GM18499 (cell line): ENCODE results near the gene ZSCAN12.
"Not testable (repeated sequence)": the region's sequence is repeated elsewhere in the genome, so short reads cannot be mapped to it uniquely, and the experiment has no call there.

Experiments
- ATAC-seq: cut with Tn5 transposase; IDR thresholded peaks from one replicate; pipeline ENCODE4 v1.9.1; 2021; ENCODE audit warnings: moderate number of reproducible peaks; ENCODE audit not compliant: insufficient read depth, unreplicated experiment

Gene ZSCAN12

GRCh38 chr6:28400122-28400451 is 540 bp upstream of the ZSCAN12 start:
- ATAC-seq = no peak

DNA sequence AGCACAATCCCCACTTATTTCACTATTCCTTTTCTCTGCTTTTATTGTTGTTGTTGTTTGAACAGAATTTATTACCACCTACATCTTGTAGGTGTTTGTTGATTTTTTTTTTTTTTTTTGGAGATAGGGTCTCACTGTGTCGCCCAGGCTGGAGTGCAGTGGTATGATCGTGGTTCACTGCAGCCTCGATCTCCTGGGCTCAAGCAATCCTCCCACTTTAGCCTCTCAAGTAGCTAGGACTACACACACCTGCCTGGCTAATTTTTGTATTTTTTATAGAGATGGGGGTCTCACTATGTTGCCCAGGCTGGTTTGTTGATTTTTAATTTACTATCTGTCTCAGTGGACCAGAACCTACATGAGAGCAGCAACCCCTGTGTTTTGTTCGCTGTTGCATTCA is 3.6 kb downstream of the ZSCAN12 start:
- no peak for ATAC-seq

- ATAC-seq = no peak
Observed at GRCh38 chr6:28393912-28394662, 5.5 kb downstream of the ZSCAN12 start.

DNA sequence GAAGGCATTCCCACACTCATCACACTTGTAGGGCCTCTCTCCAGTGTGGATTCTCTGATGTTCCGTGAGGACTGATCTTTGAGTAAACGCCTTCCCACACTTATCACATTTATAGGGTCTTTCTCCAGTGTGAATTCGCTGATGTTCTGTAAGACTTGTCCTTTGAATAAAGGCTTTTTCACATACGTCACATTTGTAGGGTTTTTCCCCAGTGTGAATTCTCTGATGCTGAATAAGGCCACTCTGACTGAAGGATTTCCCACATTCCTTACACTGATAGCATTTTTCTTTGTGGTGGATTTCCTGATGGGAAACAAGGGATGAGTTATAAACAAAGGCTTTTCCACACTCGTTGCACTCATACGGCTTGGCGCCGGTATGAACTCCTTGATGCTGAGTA is 8.9 kb downstream of the ZSCAN12 start:
- ATAC-seq = no peak

GRCh38 chr6:28384143-28384533 is 15.4 kb downstream of the ZSCAN12 start:
- no peak for ATAC-seq

- peak; percentile 85 for ATAC-seq
Observed at GRCh38 chr6:28383235-28384142, 16.1 kb downstream of the ZSCAN12 start.

GRCh38 chr6:28380381-28380780 is 19.2 kb downstream of the ZSCAN12 start:
- no peak for ATAC-seq

DNA sequence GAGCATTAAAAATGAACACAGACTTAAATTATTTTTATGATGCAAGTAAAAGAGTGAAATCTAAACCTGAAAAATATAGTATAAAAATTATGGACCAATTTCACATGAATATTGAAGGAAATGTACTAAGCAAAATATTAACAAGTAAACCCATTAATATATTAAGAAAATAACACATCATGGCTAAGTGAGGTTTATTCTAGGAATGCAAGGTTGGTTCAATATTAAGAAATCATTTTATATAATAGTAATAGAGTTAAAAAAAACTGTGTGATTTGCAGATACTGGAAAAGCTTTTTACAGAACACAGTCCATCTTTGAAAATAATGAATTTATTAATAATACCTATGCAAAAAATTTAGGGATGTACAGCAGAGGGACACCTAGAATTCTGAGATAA is 20.9 kb downstream of the ZSCAN12 start:
- ATAC-seq = no peak

GRCh38 chr6:28377879-28378278 is 21.7 kb downstream of the ZSCAN12 start:
- no peak for ATAC-seq

- no peak for ATAC-seq
Observed at GRCh38 chr6:28373925-28374324, 25.6 kb downstream of the ZSCAN12 start.

GRCh38 chr6:28371706-28372451 is 27.7 kb downstream of the ZSCAN12 start:
- no peak for ATAC-seq

DNA sequence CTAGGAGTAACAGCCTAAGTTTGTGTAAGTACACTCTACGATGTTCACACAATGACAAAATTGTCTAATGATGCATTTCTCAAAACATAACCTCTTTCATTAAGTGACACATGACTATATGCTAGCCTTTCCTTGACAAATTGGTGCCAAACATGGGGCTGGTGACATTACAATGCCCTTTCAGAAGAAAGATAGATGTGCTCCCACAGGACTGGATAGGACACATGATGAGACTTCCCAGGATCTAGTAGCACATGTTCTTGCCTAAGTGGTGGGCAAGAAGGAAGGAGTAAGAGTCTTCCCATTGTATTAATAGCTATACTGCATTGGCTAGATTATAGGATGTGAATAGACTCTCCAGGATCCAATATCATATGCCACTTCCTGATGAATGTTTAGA is 28.3 kb downstream of the ZSCAN12 start:
- ATAC-seq = no peak

- ATAC-seq = no peak
Observed at GRCh38 chr6:28370440-28370839, 29.1 kb downstream of the ZSCAN12 start.

DNA sequence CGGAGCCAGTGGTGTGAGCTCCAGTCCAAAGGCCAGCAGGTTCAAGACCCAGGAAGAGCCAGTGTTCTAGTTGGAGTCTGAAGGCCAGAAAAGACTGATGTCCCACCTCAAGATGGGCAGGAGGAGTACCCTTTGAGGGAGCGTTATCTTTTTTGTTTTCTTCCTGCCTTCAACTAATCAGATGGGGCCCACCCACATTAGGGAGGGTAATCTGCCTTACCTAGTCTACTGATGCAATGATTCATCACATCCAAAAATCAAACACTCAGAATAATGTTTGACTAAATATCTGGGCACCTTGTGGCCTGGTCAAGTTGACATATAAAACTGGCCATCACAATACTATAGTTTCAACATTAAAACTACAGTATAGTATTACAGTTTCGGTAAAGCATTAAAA is 30.1 kb downstream of the ZSCAN12 start:
- ATAC-seq = no peak

DNA sequence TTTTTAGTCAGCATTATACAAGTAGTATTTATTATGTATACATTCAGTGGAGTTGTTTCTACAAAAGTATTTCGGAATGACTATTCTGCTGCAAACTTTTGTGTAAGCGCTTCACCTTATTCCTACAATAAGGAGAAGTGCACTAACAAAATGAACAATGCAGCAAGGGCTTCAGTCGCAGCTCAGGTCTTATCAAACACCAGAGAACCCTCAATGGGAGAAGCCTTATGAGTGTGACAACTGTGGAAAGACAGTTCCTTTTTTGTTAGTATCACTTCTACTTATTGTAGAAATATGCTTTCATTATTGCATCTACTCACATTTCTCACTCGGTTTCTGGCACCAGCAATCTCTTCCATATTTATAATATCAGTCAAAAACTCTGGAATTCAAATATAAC is 31.0 kb downstream of the ZSCAN12 start:
- peak; percentile 62 for ATAC-seq

GRCh38 chr6:28365590-28365989 is 34.0 kb downstream of the ZSCAN12 start:
- ATAC-seq = not testable (repeated sequence)

- ATAC-seq = no peak
Observed at GRCh38 chr6:28360961-28361360, 38.6 kb downstream of the ZSCAN12 start.

DNA sequence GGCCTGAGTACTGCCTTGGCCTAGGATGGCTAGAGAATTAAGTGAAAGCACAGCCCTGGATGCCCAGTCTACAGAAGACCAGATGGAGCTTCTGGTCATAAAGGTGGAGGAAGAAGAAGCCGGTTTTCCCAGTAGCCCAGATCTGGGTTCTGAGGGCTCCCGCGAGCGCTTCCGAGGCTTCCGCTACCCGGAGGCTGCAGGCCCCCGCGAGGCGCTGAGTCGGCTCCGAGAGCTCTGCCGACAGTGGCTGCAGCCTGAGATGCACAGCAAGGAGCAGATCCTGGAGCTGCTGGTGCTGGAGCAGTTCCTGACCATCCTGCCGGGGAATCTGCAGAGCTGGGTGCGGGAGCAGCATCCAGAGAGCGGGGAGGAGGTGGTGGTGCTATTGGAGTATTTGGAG is 40.0 kb downstream of the ZSCAN12 start:
- not testable (repeated sequence) for ATAC-seq

- ATAC-seq = no peak
Observed at GRCh38 chr6:28357036-28357435, 42.5 kb downstream of the ZSCAN12 start.

DNA sequence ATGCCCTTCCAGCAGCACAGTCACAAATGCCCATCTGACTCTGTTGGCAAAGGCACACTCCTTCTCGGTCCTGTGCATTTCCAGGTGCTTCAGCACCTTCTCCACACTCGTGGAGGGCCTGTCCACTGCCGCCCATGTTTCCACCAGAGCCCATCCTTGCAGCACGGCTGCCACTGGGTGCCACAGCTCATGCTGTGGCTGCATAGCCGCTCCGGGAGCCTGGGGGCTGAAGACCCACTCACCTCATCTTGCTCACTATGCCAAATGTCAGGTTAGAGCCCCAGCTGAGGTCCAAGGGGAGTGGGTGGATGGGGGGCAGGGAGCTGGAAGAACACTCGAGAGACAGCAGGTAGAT is 42.9 kb downstream of the ZSCAN12 start:
- no peak for ATAC-seq
